Thyroid gland (tissue), 4 donors: ENCODE data around the gene ZNF865. TPM values are rescaled to one million over a fixed set of nuclear protein-coding genes. Genes with fewer than 3 reads are reported as not detected.
"Not testable (repeated sequence)": the region's sequence is repeated elsewhere in the genome, so short reads cannot be mapped to it uniquely, and the experiment has no call there.

Source experiments
- DNase-seq, 2 donors: peaks; one replicate each; pipeline ENCODE4 v3.0.0-alpha.2; 2019
- H3K27ac ChIP-seq, 3 donors: fragments of 200-600 bp; sonication (generic); 1 replicate in 2 of 3; 2 replicates in 1 of 3; pipeline ENCODE4 v1.5.1; 2016 to 2019; ENCODE audit warnings: mild to moderate bottlenecking in 1 of 3, moderate library complexity in 1 of 3
- H3K27me3 ChIP-seq: fragments of 200-600 bp; sonication (generic); one replicate; pipeline ENCODE4 v1.5.1; 2019
- H3K36me3 ChIP-seq, 2 donors: fragments of 200-600 bp; sonication (generic); one replicate each; pipeline ENCODE4 v1.5.1; 2016 to 2019
- H3K4me1 ChIP-seq, 2 donors: fragments of 200-600 bp; sonication (generic); one replicate each; pipeline ENCODE4 v1.5.1; 2017 to 2019
- H3K4me3 ChIP-seq, 3 donors: fragments of 200-600 bp; sonication (generic); replicated peaks in 1 of 3; 1 replicate in 2 of 3; 2 replicates in 1 of 3; pipeline ENCODE4 v1.5.1; 2016; ENCODE audit warnings: mild to moderate bottlenecking in 1 of 3
- H3K9me3 ChIP-seq: fragments of 200-600 bp; sonication (generic); one replicate; pipeline ENCODE4 v1.5.1; 2017
- POLR2A ChIP-seq, 2 donors: fragments of 450-650 bp; IDR thresholded peaks; one replicate each; pipeline ENCODE4 v1.6.1; 2017; ENCODE audit warnings: antibody characterized with exemption in 2 of 2, mild to moderate bottlenecking in 2 of 2, moderate library complexity in 1 of 2
- WGBS, 2 donors: methylation state at CpG; one replicate each; pipeline ENCODE4 v1.1.5; 2017; 5-methylcytosine and 5-hydroxymethylcytosine counted together
- intact Hi-C: fragments of 100-400 bp; cut with DNase I; formaldehyde crosslinking; loops from one replicate; pipeline ENCODE4 v1.15.1; 2023
- total RNA-seq, 4 donors: library from RNA; depleted of rRNA; stranded (reverse); fragments of >200 nt; gene quantifications; one replicate each; pipeline ENCODE4 v1.2.3, GENCODE V29; 2016
- TF ChIP-seq, protein P1 (sequence below), 6 experiments: fragments of 200-600 bp in 3 of 6; fragments of 450-650 bp in 3 of 6; sonication (generic) in 3 of 6; IDR thresholded peaks; one replicate each; pipeline ENCODE4 v1.5.1; 2016 to 2019; ENCODE audit warnings: antibody characterized with exemption in 6 of 6, mild to moderate bottlenecking in 2 of 6, inconsistent platforms in 1 of 6, moderate library complexity in 1 of 6

Gene ZNF865
- total RNA-seq = 10 to 100 TPM in 2 of 4 donors, 1 to 10 TPM in 2; 5.5 to 12.6 (median 9.1) TPM

DNA sequence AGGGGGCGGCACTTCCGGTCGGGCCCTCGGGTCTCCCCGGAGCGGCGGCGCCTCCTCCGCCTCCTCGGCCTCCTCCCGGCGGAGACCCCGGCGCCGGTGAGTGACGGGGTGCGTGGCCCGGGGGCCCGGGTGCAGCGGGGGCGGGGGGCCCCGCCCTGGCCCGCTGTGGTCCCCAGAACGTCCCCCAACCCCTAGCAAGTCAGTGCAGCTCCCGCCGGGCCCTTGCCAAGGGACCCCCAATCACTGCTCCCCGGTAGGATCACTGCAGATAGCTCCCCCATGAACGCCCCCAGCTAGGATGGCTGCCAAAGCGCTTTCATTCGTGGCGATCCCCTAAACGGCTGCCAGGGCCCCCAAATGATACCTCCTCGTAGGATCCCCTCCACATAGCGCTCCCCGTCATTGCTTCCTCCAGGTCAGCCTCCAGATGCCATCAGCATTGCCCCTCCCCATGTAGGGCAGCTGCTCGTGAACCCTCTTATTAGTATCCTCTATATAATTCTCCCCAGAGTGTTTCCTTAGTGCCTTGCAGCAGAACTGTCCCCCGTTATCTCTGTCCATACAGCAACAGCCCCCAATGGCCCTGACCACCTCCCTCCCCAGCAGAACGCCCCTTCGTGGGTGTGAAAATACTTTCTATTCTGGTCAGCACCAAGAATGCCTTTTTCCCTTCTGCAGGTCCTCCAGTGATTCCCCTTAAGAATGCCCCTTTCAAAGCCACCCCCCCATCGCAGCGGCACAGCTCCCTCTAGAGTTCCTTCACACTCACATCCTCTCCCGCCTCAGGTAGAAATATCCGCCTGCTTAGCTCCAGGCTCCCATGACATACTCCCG is at the start of gene ZNF865:
ZNF865 (plus strand) TSS at position 11 of the 834 bp plus-strand sequence. CDS start 7,972 bp downstream, outside the sequence.
- no peaks in the 10 kb centered on the region for H3K9me3 ChIP-seq
- H3K4me3 ChIP-seq = peak within 1 kb of the TSS; percentile 66 to 95 (median 83)
- H3K27ac ChIP-seq = peak within 1 kb of the TSS; percentile 92 to 94 (median 94)
- DNase-seq = peak; percentile 79 to 85
- H3K36me3 ChIP-seq = no peaks in the 10 kb centered on the region
- intact Hi-C loops = loop anchor here (5.0 kb wide), 1 partner anchor 89 kb away; no protein-coding TSS in a partner anchor
- 1 to 2% methylated on average over 18 to 24 of the region's 44 CpGs for WGBS, 2 donors
- peaks cover 16 to 24% of the 10 kb centered on the region in 2 donors for H3K4me1 ChIP-seq
- TF ChIP-seq POLR2A (IDR thresholded peaks at IDR 0.05) = no peak
- TF ChIP-seq, protein P1, sequence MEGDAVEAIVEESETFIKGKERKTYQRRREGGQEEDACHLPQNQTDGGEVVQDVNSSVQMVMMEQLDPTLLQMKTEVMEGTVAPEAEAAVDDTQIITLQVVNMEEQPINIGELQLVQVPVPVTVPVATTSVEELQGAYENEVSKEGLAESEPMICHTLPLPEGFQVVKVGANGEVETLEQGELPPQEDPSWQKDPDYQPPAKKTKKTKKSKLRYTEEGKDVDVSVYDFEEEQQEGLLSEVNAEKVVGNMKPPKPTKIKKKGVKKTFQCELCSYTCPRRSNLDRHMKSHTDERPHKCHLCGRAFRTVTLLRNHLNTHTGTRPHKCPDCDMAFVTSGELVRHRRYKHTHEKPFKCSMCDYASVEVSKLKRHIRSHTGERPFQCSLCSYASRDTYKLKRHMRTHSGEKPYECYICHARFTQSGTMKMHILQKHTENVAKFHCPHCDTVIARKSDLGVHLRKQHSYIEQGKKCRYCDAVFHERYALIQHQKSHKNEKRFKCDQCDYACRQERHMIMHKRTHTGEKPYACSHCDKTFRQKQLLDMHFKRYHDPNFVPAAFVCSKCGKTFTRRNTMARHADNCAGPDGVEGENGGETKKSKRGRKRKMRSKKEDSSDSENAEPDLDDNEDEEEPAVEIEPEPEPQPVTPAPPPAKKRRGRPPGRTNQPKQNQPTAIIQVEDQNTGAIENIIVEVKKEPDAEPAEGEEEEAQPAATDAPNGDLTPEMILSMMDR (IDR thresholded peaks at IDR 0.05) = peak; percentile 37 to 80 (median 64)
- H3K27me3 ChIP-seq = no peaks in the 10 kb centered on the region

DNA sequence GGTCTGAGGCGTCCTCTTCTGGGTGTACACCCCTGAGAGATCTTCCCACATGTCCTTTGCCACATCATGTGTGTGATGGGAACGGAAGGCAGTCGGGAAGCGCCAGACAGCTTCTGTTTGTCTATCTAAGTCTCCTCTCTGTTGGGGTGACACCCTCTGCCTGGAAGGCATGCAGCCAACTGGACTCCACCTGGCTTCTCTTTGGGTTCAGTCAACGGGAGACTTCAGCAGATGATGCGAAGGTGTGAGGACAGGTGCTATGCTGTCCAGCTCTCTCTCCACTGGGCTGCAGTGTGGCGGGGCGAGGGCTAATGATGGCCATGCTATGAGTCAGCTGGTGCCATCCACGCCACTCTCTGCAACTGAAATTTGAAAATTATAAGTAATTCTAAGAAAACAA is 45.8 kb upstream of the ZNF865 start:
- TF ChIP-seq POLR2A (IDR thresholded peaks at IDR 0.05) = no peak
- TF ChIP-seq, protein P1 (IDR thresholded peaks at IDR 0.05) = no peak
- Histone ChIP-seq H3K36me3 (no peaks in the 10 kb centered on the region), H3K4me1 (peaks cover 4 to 7% of the 10 kb centered on the region in 2 donors), H3K27ac (no peak overlapping the region), H3K4me3 (no peak overlapping the region), H3K9me3 (no peaks in the 10 kb centered on the region), H3K27me3 (no peaks in the 10 kb centered on the region)
- intact Hi-C loops = no loop called here
- WGBS, 2 donors = 84% methylated on average over 9 of the region's 9 CpGs
- no peak for DNase-seq

DNA sequence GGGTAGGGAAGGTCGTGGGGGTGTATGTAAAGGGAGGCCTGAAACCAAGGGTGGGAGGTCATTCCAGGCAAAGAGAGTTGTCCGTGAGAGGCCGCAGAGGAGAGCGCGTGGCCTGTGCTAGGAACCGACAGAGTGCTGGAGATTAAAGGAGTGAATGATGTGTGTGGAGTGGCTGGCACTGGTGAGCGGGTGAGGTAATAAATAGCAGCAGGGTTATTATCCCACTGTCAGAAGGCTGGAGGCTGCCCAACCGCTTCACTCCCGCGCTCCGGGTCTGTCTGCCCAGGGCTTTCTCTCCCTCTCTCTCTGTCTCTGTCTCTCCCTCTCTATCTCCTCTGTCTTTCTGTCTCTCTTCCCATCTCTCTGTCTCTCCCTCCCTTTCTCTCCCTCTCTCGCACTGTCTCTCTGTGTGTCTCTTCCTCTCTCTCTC is 42.2 kb upstream of the ZNF865 start:
- DNase-seq = no peak
- Histone ChIP-seq H3K27me3 (no peaks in the 10 kb centered on the region), H3K9me3 (no peaks in the 10 kb centered on the region), H3K4me3 (no peak overlapping the region), H3K36me3 (no peaks in the 10 kb centered on the region), H3K4me1 (peaks cover 2 to 4% of the 10 kb centered on the region in 2 donors), H3K27ac (no peak overlapping the region)
- WGBS, 2 donors = 66 to 68% methylated on average over 12 of the region's 12 CpGs
- intact Hi-C loops = no loop called here
- TF ChIP-seq, protein P1 (IDR thresholded peaks at IDR 0.05) = no peak
- no peak for TF ChIP-seq POLR2A (IDR thresholded peaks at IDR 0.05)

DNA sequence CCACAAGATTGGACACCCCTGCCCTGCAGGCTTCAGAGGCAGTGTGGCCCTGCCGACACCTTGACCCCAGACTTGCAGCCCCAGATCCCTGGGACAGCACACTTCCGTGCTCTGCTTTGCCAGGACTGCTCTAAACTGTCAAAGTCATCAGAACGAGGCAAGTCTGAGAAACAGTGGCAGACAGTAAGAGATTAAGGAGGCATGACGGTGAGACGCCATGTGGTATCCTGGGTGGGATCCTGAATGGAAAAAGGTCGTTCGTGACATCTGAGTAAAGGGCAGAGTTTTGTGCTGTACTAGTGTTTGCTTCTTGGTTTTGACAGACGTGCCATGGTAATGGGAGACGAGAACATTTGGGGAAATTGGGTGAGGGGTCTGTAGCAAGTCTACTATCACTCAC is 38.6 kb upstream of the ZNF865 start:
- Histone ChIP-seq H3K27ac (no peak overlapping the region), H3K9me3 (no peaks in the 10 kb centered on the region), H3K36me3 (no peaks in the 10 kb centered on the region), H3K4me1 (no peaks in the 10 kb centered on the region), H3K4me3 (no peak overlapping the region), H3K27me3 (no peaks in the 10 kb centered on the region)
- TF ChIP-seq, protein P1 (IDR thresholded peaks at IDR 0.05) = no peak
- no peak for TF ChIP-seq POLR2A (IDR thresholded peaks at IDR 0.05)
- intact Hi-C loops = no loop called here
- 44 to 57% methylated on average over 9 of the region's 9 CpGs for WGBS, 2 donors
- no peak for DNase-seq

DNA sequence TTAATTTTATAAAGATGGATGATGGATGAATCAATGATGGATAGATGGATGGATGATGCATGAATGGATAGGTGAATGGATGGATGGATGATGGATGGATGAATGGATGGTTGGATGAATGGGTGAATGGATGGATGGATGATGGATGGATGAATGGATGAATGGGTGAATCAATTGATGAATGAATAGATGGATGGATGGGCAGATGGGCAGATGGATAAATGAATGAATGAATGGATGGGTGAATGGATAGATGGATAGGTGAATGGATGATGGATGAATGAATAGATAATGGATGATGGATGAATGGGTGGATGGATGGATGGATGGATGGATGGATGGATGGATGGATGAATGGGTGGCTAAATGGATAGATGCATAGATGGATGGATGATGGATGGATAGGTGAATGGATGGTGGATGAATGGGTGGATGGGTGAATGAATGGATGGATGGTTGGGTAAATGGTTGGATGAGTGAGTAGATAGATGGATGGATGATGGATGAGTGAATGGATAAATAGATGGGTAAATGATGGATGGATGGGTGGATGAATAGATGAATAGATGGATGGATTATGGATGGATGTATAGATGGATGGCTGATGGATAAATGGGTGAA is 37.6 kb upstream of the ZNF865 start:
- H3K4me1 ChIP-seq = no peaks in the 10 kb centered on the region
- intact Hi-C loops = no loop called here
- no peaks in the 10 kb centered on the region for H3K9me3 ChIP-seq
- H3K27ac ChIP-seq = no peak overlapping the region
- no peak overlapping the region for H3K4me3 ChIP-seq
- no peaks in the 10 kb centered on the region for H3K27me3 ChIP-seq
- no peak for DNase-seq
- TF ChIP-seq POLR2A (IDR thresholded peaks at IDR 0.05) = no peak
- TF ChIP-seq, protein P1 (IDR thresholded peaks at IDR 0.05) = no peak
- H3K36me3 ChIP-seq = no peaks in the 10 kb centered on the region

DNA sequence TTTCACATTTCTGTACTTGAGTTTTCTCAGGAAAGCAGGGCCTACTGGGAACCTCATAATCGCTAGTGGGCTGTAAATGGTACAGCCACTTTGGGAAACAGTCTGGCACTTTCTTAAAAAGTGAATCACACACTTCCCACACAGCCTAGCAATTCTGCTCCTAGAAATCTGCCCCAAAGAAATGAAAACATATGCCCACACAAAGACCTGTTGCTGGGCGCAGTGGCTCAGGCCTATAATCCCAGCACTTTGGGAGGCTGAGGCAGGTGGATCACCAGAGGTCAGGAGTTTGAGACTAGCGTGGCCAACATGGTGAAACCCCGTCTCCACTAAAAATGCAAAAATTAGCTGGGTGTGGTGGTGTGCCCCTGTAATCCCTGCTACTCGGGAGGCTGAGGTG is 36.0 kb upstream of the ZNF865 start:
- H3K9me3 ChIP-seq, intact Hi-C loops, H3K4me1 ChIP-seq, H3K36me3 ChIP-seq, H3K27me3 ChIP-seq, DNase-seq, H3K27ac ChIP-seq, H3K4me3 ChIP-seq: not testable (repeated sequence)
- WGBS, 2 donors = 92 to 94% methylated on average over 5 of the region's 5 CpGs

DNA sequence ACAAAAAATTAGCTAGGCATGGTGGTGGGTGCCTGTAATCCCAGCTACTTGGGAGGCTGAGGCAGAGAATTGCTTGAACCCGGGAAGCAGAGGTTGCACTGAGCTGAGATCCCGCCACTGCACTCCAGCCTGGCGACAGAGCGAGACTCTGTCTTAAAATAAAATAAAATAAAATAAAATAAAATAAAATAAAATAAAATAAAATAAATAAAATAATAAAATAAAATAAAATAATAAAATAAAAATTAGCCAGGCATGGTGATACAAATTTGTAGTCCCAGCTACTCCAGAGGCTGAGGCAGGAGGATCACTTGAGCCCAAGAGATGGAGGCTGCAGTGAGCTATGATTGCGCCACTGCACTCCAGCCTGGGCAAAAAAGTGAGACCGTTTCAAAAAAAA is 31.5 kb upstream of the ZNF865 start:
- H3K4me3 ChIP-seq, DNase-seq, H3K4me1 ChIP-seq, intact Hi-C loops, H3K27ac ChIP-seq, H3K27me3 ChIP-seq, H3K9me3 ChIP-seq: not testable (repeated sequence)
- WGBS, 2 donors = 91 to 93% methylated on average over 6 of the region's 6 CpGs
- H3K36me3 ChIP-seq = peaks cover 11 to 18% of the 10 kb centered on the region in 2 donors
